ENCODE results near the gene CD82.
"Not testable (repeated sequence)": the region's sequence is repeated elsewhere in the genome, so short reads cannot be mapped to it uniquely, and the experiment has no call there.

Gene CD82

DNA sequence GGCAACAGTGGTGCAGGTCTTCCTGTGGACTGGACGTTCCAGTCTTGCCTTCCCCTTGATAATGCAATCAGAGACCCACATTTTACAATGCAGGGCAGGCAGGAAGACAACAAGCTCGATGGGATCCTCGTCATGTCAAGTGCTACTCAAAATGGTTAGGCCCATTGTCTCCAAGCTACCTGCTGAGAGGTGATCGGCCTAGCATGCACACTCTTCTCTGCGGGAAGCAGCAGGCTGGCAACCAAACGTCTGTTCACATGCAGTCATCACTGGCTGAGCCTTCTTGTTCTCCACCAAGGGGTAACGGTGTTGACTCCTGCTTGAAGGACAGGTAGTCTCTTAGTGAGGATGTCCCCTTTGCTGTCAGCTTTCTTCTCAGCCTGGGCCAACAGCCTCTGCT, 25.5 kb upstream of the CD82 start:
- no peaks in the 10 kb centered on the region for H3K27me3 ChIP-seq (ENCODE audit: low read length)
- no peaks in the 10 kb centered on the region for H3K9me3 ChIP-seq (ENCODE audit: insufficient read depth, low read length)
- H3K36me3 ChIP-seq (ENCODE audit: low read length) = no peaks in the 10 kb centered on the region
- TF ChIP-seq, protein P1, sequence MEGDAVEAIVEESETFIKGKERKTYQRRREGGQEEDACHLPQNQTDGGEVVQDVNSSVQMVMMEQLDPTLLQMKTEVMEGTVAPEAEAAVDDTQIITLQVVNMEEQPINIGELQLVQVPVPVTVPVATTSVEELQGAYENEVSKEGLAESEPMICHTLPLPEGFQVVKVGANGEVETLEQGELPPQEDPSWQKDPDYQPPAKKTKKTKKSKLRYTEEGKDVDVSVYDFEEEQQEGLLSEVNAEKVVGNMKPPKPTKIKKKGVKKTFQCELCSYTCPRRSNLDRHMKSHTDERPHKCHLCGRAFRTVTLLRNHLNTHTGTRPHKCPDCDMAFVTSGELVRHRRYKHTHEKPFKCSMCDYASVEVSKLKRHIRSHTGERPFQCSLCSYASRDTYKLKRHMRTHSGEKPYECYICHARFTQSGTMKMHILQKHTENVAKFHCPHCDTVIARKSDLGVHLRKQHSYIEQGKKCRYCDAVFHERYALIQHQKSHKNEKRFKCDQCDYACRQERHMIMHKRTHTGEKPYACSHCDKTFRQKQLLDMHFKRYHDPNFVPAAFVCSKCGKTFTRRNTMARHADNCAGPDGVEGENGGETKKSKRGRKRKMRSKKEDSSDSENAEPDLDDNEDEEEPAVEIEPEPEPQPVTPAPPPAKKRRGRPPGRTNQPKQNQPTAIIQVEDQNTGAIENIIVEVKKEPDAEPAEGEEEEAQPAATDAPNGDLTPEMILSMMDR (IDR thresholded peaks at IDR 0.05; ENCODE audit: insufficient read depth, low read length, poor library complexity, severe bottlenecking) = no peak
- no peak for TF ChIP-seq EZH2phosphoT487 (conservative IDR thresholded peaks at IDR 0.05; ENCODE audit: low read length)
- no peaks in the 10 kb centered on the region for H3K79me2 ChIP-seq (ENCODE audit: insufficient read depth, low read length)
- no peak overlapping the region for H3K27ac ChIP-seq (ENCODE audit: low read depth, low read length)
- H3F3A ChIP-seq (ENCODE audit: insufficient read depth) = no peaks in the 10 kb centered on the region
- no peak overlapping the region for H3K4me2 ChIP-seq (ENCODE audit: low read depth, low read length, poor library complexity, severe bottlenecking)
- H3K9ac ChIP-seq (ENCODE audit: low read length) = no peak overlapping the region
- no peaks in the 10 kb centered on the region for H4K20me1 ChIP-seq (ENCODE audit: low read depth, low read length)
- H2AFZ ChIP-seq (ENCODE audit: low read depth, low read length, severe bottlenecking) = no peak overlapping the region
- no peak overlapping the region for H3K4me3 ChIP-seq (ENCODE audit: insufficient read depth, low read length, poor library complexity, severe bottlenecking)
- no peaks in the 10 kb centered on the region for H3K9me2 ChIP-seq (replicated peaks; ENCODE audit: insufficient read depth, low read length)

DNA sequence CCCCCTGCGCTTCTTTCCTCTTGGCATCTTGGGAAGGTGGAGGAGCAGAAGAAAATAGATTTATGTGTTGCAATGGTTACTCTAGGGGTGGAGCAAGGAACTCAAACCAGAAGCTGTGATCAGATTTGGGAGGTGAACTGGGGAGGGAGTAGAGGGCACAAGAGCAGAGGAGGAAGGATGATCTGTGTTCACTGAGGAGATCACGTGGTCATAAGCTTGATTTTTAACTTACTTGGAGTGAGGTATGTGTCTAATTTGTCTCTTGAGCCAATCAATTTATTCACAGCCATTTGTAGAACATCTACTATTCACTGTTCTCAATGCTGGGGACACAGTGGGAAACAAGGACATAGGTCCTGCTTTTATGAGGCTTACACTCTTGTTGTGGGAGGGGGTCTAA, 24.8 kb upstream of the CD82 start:
- Histone ChIP-seq H3K27me3 (ENCODE audit: low read length) (no peaks in the 10 kb centered on the region), H3K27ac (ENCODE audit: low read depth, low read length) (no peak overlapping the region), H3K79me2 (ENCODE audit: insufficient read depth, low read length) (no peaks in the 10 kb centered on the region), H3K36me3 (ENCODE audit: low read length) (no peaks in the 10 kb centered on the region), H2AFZ (ENCODE audit: low read depth, low read length, severe bottlenecking) (no peak overlapping the region), H3F3A (ENCODE audit: insufficient read depth) (no peaks in the 10 kb centered on the region), H4K20me1 (ENCODE audit: low read depth, low read length) (no peaks in the 10 kb centered on the region), H3K4me2 (ENCODE audit: low read depth, low read length, poor library complexity, severe bottlenecking) (no peak overlapping the region), H3K9ac (ENCODE audit: low read length) (no peak overlapping the region), H3K9me2 (replicated peaks; ENCODE audit: insufficient read depth, low read length) (no peaks in the 10 kb centered on the region), H3K4me3 (ENCODE audit: insufficient read depth, low read length, poor library complexity, severe bottlenecking) (no peak overlapping the region), H3K9me3 (ENCODE audit: insufficient read depth, low read length) (no peaks in the 10 kb centered on the region)
- TF ChIP-seq, protein P1 (IDR thresholded peaks at IDR 0.05; ENCODE audit: insufficient read depth, low read length, poor library complexity, severe bottlenecking) = no peak
- TF ChIP-seq EZH2phosphoT487 (conservative IDR thresholded peaks at IDR 0.05; ENCODE audit: low read length) = no peak

DNA sequence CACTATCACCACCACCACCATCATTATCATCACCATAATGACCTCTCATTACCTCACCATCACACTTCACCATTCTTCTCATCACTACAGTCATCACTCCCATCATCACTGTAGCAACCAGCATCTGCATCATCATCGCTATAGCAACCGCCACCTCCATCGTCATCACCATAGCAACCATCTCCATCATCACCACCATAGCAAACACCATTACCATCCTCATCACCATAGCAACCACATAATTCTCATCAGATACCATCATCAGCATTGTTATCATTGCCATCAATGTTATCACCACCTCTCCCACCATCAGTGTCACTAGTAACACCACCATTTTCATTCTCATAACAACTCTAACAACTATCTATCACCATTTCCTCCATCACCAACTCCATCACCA, 23.1 kb upstream of the CD82 start:
- Histone ChIP-seq H3K4me2 (ENCODE audit: low read depth, low read length, poor library complexity, severe bottlenecking) (no peak overlapping the region), H3K9ac (ENCODE audit: low read length) (no peak overlapping the region), H3F3A (ENCODE audit: insufficient read depth) (no peaks in the 10 kb centered on the region), H3K9me3 (ENCODE audit: insufficient read depth, low read length) (no peaks in the 10 kb centered on the region), H3K36me3 (ENCODE audit: low read length) (no peaks in the 10 kb centered on the region), H3K4me3 (ENCODE audit: insufficient read depth, low read length, poor library complexity, severe bottlenecking) (no peak overlapping the region), H3K27me3 (ENCODE audit: low read length) (no peaks in the 10 kb centered on the region), H3K27ac (ENCODE audit: low read depth, low read length) (no peak overlapping the region), H3K9me2 (replicated peaks; ENCODE audit: insufficient read depth, low read length) (no peaks in the 10 kb centered on the region), H4K20me1 (ENCODE audit: low read depth, low read length) (no peaks in the 10 kb centered on the region), H3K79me2 (ENCODE audit: insufficient read depth, low read length) (no peaks in the 10 kb centered on the region), H2AFZ (ENCODE audit: low read depth, low read length, severe bottlenecking) (no peak overlapping the region)
- TF ChIP-seq, protein P1 (IDR thresholded peaks at IDR 0.05; ENCODE audit: insufficient read depth, low read length, poor library complexity, severe bottlenecking) = no peak
- TF ChIP-seq EZH2phosphoT487 (conservative IDR thresholded peaks at IDR 0.05; ENCODE audit: low read length) = no peak

DNA sequence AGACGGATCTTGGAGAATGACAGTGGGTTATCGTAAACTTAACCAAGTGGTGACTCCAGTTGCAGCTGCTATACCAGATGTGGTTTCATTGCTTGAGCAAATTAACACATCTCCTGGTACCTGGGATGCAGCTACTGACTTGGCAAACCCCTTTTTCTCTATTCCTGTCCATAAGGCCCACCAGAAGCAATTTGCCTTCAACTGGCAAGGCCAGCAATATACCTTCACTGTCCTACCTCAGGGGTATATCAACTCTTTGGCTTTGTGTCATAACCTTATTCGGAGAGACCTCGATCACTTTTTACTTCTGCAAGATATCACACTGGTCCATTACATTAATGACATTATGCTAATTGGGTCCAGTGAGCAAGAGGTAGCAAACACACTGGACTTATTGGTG, 18.5 kb upstream of the CD82 start:
- H3K9me2 ChIP-seq (replicated peaks; ENCODE audit: insufficient read depth, low read length); H4K20me1 ChIP-seq (ENCODE audit: low read depth, low read length); H3K36me3 ChIP-seq (ENCODE audit: low read length); H2AFZ ChIP-seq (ENCODE audit: low read depth, low read length, severe bottlenecking); H3K9me3 ChIP-seq (ENCODE audit: insufficient read depth, low read length); H3K4me3 ChIP-seq (ENCODE audit: insufficient read depth, low read length, poor library complexity, severe bottlenecking); H3K27me3 ChIP-seq (ENCODE audit: low read length); H3F3A ChIP-seq (ENCODE audit: insufficient read depth); H3K9ac ChIP-seq (ENCODE audit: low read length); H3K4me2 ChIP-seq (ENCODE audit: low read depth, low read length, poor library complexity, severe bottlenecking); H3K27ac ChIP-seq (ENCODE audit: low read depth, low read length); H3K79me2 ChIP-seq (ENCODE audit: insufficient read depth, low read length): not testable (repeated sequence)

DNA sequence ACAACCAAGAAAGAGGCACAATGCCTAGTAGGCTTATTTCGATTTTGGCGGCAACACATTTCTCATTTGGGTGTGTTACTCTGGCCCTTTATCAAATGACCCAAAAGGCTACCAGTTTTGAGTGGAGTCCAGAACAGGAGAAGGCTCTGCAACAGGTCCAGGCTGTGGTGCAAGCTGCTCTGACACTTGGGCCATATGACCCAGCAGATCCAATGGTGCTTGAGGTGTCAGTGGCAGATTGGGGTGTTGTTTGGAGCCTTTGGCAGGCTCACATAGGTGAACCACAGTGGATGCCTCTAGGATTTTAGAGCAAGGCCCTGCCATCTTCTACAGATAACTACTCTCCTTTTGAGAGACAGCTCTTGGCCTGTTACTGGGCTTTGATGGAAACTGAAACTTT, 17.9 kb upstream of the CD82 start:
- H3K36me3 ChIP-seq (ENCODE audit: low read length); H4K20me1 ChIP-seq (ENCODE audit: low read depth, low read length); H3K9ac ChIP-seq (ENCODE audit: low read length); H3K27me3 ChIP-seq (ENCODE audit: low read length); H3K27ac ChIP-seq (ENCODE audit: low read depth, low read length); H3K4me2 ChIP-seq (ENCODE audit: low read depth, low read length, poor library complexity, severe bottlenecking); H3K4me3 ChIP-seq (ENCODE audit: insufficient read depth, low read length, poor library complexity, severe bottlenecking); H2AFZ ChIP-seq (ENCODE audit: low read depth, low read length, severe bottlenecking); H3K9me2 ChIP-seq (replicated peaks; ENCODE audit: insufficient read depth, low read length); H3F3A ChIP-seq (ENCODE audit: insufficient read depth); H3K9me3 ChIP-seq (ENCODE audit: insufficient read depth, low read length); H3K79me2 ChIP-seq (ENCODE audit: insufficient read depth, low read length): not testable (repeated sequence)

Measured in SU-DHL-6 (cell line).